ENCODE results near the gene CORO2B.

CORO2B gene

GRCh38 chr15:68560501-68561113, 18.2 kb upstream of the CORO2B start:
- Mint-ChIP-seq H3K27me3 (ENCODE audit: low read depth, poor library complexity) (peaks cover 56% of the 10 kb centered on the region), H3K27ac (no peak overlapping the region), H3K9me3 (no peaks in the 10 kb centered on the region)

DNA sequence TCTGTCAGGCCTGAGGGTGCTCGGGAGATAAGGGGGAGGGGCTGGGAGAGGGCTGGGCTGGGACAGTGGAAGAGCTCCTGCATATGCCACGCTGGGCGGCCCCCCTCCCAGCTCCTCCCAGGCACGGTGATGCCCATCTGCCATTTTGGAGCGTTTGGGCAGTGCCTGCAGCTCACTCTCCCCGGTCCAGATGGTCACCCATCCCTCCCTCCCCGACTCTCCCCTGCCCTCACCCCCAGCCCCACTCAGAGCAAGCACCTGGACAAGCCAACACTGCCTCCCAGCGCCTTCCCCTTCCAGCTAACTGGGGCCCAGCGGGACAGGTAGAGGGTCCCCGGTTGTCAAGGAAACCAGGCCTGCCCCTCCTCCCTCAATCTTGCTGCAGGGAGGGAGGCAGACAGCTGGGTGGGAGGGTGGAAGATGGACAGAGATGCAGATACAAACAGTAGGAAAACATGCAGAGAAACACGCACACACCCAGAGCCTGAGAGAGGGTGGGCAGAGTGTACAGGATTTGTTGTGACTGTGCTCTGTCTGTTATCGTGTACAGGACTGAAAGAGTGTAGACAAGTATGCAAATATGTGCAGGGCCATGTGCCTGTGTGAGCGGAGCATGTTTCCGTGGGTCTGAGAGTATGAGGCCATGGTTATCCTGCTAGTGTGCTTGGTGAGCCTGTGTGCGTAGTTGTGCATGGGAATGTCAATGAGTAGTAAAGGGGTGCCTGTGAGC, 17.5 kb upstream of the CORO2B start:
- TF ChIP-seq, protein P1, sequence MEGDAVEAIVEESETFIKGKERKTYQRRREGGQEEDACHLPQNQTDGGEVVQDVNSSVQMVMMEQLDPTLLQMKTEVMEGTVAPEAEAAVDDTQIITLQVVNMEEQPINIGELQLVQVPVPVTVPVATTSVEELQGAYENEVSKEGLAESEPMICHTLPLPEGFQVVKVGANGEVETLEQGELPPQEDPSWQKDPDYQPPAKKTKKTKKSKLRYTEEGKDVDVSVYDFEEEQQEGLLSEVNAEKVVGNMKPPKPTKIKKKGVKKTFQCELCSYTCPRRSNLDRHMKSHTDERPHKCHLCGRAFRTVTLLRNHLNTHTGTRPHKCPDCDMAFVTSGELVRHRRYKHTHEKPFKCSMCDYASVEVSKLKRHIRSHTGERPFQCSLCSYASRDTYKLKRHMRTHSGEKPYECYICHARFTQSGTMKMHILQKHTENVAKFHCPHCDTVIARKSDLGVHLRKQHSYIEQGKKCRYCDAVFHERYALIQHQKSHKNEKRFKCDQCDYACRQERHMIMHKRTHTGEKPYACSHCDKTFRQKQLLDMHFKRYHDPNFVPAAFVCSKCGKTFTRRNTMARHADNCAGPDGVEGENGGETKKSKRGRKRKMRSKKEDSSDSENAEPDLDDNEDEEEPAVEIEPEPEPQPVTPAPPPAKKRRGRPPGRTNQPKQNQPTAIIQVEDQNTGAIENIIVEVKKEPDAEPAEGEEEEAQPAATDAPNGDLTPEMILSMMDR (IDR thresholded peaks at IDR 0.05): no peak

More at GRCh38 chr15:68560501-68561113, 18.2 kb upstream of the CORO2B start:
- TF ChIP-seq, protein P1 (IDR thresholded peaks at IDR 0.05): no peak
- no peak for DNase-seq
- Mint-ChIP-seq H3K36me3 (ENCODE audit: low read depth) (no peaks in the 10 kb centered on the region), H3K4me1 (peaks cover 37% of the 10 kb centered on the region), H3K4me3 (peak overlapping the region; percentile 92)

GRCh38 chr15:68561901-68562300, 16.9 kb upstream of the CORO2B start:
- DNase-seq: no peak
- TF ChIP-seq, protein P1 (IDR thresholded peaks at IDR 0.05): no peak
- H3K36me3 Mint-ChIP-seq (ENCODE audit: low read depth): no peaks in the 10 kb centered on the region
- peaks cover 52% of the 10 kb centered on the region for H3K27me3 Mint-ChIP-seq (ENCODE audit: low read depth, poor library complexity)
- peaks cover 32% of the 10 kb centered on the region for H3K4me1 Mint-ChIP-seq
- H3K27ac Mint-ChIP-seq: no peak overlapping the region
- H3K4me3 Mint-ChIP-seq: no peak overlapping the region
- no peaks in the 10 kb centered on the region for H3K9me3 Mint-ChIP-seq

More for the DNA sequence above, 17.5 kb upstream of the CORO2B start:
- no peaks in the 10 kb centered on the region for H3K36me3 Mint-ChIP-seq (ENCODE audit: low read depth)
- peaks cover 32% of the 10 kb centered on the region for H3K4me1 Mint-ChIP-seq
- no peak for DNase-seq
- no peaks in the 10 kb centered on the region for H3K9me3 Mint-ChIP-seq
- H3K27ac Mint-ChIP-seq: no peak overlapping the region
- H3K4me3 Mint-ChIP-seq: no peak overlapping the region
- peaks cover 54% of the 10 kb centered on the region for H3K27me3 Mint-ChIP-seq (ENCODE audit: low read depth, poor library complexity)

GRCh38 chr15:68564173-68564572, 14.6 kb upstream of the CORO2B start:
- no peak for DNase-seq
- Mint-ChIP-seq H3K27ac (no peak overlapping the region), H3K4me3 (no peak overlapping the region), H3K36me3 (ENCODE audit: low read depth) (no peaks in the 10 kb centered on the region), H3K9me3 (no peaks in the 10 kb centered on the region), H3K27me3 (ENCODE audit: low read depth, poor library complexity) (peaks cover 30% of the 10 kb centered on the region), H3K4me1 (peaks cover 22% of the 10 kb centered on the region)
- TF ChIP-seq, protein P1 (IDR thresholded peaks at IDR 0.05): no peak

DNA sequence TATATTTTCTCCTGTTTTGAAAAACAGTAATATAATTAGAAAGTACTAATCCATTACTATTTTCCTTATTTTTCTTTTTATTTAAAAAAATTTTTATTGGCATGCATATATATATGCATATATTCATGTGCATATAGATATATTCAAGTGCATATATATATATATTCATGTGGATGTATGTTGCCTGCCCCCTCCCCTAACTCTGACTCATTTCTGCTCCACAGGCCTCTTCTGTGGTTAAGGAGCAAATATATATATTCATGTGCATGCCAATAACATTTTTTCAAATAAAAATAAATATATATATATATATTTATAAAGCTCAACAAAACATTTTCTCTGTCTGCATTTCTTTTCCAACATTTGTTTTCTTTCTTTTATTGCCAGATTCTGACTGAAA, 13.6 kb upstream of the CORO2B start:
- Mint-ChIP-seq H3K36me3 (ENCODE audit: low read depth) (no peaks in the 10 kb centered on the region), H3K4me3 (no peak overlapping the region), H3K27me3 (ENCODE audit: low read depth, poor library complexity) (peaks cover 19% of the 10 kb centered on the region), H3K27ac (no peak overlapping the region), H3K9me3 (no peaks in the 10 kb centered on the region), H3K4me1 (peaks cover 11% of the 10 kb centered on the region)
- TF ChIP-seq, protein P1 (IDR thresholded peaks at IDR 0.05): no peak
- DNase-seq: no peak
